GM12872 (cell line): ENCODE measurements around the gene DBT.

Source experiments
- TF ChIP-seq, protein P1 (sequence below): IDR thresholded peaks from 3 replicates; pipeline ENCODE4 v1.5.1; 2011; ENCODE audit warnings: low read depth, mild to moderate bottlenecking, low read length, moderate library complexity; ENCODE audit not compliant: insufficient read depth

Gene DBT

DNA sequence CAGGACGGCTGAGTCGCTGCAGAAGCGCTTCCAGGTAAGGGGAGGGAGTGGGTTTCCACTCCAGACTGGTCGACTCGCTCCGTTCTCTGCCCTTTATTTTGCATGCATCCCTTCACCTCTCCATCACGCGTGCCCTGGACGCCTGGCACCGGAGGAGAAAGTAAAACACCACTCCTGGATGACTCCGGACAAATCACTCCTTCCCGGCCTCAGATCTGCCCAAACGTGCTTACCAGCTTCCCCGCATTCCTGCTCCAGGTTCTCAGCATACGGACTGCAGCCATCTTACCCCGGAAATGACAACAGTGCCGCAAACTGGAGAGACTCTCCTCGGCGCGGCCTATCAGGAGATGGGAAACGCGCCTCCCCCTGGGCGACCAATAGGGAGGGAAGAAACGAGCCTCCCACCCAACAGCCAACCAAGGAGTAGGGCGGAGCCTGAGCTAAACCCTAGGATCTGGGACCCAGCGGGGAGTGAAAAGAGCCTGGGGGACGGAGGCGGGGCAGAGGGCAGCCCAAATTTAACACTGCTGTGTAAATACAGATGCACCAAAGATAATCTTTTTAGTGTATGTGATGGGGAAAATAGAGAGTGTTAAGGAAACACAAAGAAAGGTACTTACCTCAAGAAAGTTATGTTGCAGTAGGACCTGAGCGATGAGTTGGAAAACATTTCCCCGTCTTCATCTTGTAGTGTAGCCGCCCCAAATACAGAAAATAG is at the start of gene DBT:
DBT (minus strand) TSS at position 298 of the 721 bp plus-strand sequence; CDS start at position 284, 14 bp downstream.
- TF ChIP-seq, protein P1, sequence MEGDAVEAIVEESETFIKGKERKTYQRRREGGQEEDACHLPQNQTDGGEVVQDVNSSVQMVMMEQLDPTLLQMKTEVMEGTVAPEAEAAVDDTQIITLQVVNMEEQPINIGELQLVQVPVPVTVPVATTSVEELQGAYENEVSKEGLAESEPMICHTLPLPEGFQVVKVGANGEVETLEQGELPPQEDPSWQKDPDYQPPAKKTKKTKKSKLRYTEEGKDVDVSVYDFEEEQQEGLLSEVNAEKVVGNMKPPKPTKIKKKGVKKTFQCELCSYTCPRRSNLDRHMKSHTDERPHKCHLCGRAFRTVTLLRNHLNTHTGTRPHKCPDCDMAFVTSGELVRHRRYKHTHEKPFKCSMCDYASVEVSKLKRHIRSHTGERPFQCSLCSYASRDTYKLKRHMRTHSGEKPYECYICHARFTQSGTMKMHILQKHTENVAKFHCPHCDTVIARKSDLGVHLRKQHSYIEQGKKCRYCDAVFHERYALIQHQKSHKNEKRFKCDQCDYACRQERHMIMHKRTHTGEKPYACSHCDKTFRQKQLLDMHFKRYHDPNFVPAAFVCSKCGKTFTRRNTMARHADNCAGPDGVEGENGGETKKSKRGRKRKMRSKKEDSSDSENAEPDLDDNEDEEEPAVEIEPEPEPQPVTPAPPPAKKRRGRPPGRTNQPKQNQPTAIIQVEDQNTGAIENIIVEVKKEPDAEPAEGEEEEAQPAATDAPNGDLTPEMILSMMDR: no peak

DNA sequence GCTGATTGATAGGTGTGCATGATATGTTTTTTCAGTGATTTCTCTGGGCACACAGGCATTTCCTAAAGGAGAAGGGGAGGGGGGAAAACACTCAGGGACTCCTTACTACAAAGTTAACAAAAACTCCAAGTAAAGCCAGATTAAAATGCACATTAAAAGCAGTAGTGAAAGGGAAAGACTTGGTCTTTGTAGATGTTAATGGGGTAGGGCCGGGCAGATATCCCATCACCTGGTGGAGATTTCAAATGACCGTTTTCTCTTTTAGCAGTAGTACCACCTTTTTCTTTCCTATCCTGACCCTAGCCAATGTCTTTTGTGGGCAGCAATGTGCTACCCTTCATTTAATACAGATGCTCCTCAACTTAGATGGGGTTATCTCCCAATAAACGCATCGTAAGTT is 48.9 kb upstream of the DBT start:
- TF ChIP-seq, protein P1: no peak

DNA sequence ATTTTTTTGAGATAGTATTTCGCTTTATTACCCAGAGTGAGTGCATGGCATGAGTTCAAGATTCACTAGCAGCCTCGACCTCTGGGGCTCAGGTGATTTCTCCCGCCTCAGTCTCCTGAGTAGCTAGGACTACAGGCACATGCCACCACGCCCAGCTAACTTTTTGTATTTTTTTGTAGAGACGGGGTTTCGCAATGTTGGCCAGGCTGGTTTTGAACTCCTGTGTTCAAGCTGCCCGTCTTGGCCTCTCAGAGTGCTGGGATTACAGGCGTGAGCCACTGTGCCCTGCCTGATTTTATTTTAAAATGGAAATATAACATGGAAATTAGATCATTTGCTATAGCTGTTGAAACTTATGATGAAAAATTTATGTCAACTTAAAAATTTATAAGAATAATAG is 46.5 kb upstream of the DBT start:
- TF ChIP-seq, protein P1: no peak

DNA sequence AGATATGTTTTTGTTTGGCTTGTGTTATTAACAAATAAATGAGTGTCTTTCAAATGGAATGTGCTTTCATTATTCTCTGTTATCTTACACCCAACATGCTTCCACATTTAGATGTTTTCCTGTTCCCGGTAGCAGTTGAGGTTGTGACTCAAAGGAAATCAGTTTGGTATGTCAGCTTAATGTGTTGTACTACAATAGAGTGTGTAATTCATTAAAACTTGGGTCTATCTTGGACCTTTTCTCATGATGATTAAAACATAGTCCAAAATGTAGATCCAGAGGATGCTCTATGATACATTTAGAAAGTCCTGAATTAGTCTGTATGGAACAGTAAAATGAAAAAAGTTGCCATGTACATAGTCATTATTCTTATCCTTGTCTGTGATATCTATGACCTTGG is 43.1 kb upstream of the DBT start:
- TF ChIP-seq, protein P1: no peak

DNA sequence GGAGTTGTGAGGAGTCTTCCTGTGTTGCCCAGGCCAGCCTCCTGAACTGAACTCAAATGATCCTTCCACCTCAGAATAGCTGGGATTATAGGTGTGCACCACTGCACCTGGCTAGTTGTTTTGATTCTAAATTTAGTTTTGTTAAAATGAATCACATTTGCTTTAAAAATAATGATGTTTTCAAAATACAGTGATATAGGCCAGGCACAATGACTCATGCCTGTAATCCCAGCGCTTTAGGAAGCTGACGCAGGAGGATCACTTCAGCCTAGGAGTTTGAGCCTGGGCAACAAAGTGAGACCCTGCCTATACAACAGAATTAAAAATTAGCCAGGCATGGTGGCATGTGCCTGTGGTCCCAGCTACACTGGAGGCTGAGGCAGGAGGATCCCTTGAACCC is 40.7 kb upstream of the DBT start:
- TF ChIP-seq, protein P1: no peak

DNA sequence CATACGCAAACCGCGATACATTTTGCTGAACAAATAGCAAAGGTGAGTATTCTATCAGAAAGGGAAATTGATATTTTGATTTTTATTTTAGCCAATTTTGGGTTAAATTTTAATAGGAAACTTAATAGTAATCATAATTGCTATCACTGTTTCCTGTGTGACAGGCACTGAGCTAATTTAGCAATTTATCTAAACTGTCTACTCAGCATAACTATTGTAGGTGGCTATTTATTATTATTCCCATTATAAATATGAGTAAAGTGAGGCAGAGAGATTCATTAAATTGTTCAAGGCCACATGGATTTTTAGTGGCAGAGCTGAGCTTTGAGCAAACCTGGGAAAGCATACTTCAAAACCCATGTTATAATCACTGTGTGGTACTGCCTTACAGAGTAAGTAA is 37.5 kb upstream of the DBT start:
- TF ChIP-seq, protein P1: no peak

DNA sequence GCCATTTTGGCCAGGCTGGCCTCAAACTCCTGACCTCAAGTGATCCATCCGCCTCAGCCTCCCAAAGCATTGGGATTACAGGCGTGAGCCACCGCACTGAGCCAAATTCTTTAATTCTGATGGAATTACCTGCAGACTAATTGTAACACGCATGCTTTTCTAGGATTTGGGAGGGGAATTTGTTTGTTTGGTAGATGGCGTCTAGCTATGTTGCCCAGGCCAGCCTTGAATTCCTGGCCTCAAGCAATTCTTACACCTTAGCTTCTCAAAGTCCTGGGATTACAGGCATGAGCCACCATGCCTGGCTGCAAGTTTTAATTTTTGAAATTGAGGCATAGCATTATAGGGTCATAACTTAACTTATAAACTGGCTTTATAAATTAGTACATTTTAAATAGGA is 35.0 kb upstream of the DBT start:
- TF ChIP-seq, protein P1: no peak
